Stimulated activated CD4-positive, alpha-beta T cell treated with anti-CD3 and anti-CD28 coated beads, Interleukin-2, amount 100 ng/mL, for 48 hours (primary cell): Measurements from ENCODE around the gene CEP68.

ENCODE experiments used
- DNase-seq, 2 donors: peaks; one replicate each; pipeline ENCODE4 v3.0.0-alpha.2; 2020

Gene CEP68

GRCh38 chr2:65061146-65061909 is 5.1 kb downstream of the CEP68 start:
- no peak for DNase-seq

DNA sequence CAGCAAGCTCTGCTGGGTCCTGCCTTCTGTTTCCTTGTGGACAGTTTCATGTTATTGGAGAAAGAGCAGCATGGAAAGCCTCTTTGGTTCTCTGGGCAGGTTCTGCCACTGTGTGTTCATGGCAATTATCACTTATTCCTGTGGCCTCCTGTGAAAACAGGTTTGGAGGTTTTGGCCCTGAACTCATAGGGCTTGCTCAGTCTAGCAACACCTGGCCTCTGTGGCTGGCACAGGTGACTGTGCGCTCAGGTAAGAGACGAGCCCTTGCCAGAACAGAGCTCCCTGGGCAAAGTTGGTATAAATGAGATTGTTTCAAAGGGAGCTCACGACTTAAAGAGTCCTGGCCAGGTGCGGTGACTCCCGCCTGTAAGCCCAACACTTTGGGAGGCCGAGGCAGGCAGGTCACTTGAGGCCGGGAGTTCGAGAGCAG is 5.7 kb downstream of the CEP68 start:
- DNase-seq = no peak

DNA sequence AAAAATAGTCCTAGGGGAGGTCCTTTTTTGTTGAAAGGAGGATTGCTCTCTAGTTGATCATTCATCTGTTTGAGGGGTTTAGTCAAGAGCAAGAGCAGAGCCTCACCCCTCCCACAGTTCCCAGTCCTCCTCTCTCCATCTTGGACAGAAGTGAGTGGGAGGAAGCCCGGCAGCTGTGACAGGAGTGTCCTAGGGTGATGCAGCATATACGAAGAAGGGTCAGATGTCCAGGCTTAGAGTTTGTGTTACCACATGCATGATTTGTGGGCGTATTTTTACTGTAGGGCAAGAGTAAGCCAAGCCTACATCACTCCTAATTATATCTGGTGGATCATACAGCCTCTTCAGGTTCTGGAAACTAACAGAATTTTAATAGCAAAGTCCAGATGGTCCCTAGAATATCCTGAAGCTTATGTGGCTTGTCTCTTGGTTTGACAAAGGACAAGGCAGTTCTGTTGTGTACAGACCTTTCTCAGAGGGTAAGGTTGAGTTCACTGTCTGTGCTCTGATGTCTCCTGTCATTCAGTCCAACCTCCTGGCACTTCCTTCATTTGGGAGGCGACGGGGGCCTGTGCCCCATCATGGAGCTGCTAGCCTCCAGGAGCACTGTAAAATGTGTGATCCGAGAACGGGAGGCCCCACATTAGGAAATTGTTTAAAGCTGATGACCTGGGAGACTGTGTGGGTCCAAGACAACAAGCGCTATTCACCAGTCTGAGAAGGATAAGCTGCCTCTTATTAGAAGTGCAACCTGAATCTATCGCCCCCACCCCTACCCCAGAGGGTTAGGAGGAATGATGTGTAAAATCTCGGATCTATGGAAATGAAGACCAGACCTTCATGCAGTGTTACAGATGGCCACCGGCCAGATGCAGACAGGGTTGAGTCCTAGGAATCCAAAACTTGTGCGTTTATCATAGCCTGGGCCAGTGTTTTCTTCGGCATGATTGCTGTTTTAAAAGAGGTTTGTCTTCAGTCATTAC is 6.9 kb downstream of the CEP68 start:
- DNase-seq = no peak

GRCh38 chr2:65064728-65065552 is 8.7 kb downstream of the CEP68 start:
- DNase-seq = no peak

GRCh38 chr2:65067806-65068553 is 11.8 kb downstream of the CEP68 start:
- no peak for DNase-seq

- no peak for DNase-seq
These were observed 13.2 kb downstream of the CEP68 start for GRCh38 chr2:65069439-65069824.

GRCh38 chr2:65070172-65070830 is 14.1 kb downstream of the CEP68 start:
- DNase-seq = no peak

DNA sequence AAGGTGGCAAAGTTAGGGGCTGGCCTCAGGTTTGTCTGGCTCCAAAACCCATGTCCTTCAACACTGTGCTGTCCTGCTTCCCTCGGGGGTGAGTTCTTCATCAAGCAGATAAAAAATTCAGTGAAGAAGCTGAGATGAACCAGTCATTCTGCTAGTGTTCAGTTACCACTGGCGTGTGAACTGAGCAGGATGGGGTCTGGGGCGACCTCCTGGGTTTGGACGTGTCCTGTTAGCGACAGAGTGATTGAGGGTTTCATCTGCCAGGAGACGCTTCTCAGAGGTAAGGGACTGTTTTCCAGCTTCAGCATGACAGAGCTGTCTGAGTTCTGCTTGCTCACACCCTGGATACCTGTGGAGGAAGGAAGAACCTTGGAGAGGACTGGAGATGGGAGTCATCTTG is 14.6 kb downstream of the CEP68 start:
- DNase-seq = no peak

DNA sequence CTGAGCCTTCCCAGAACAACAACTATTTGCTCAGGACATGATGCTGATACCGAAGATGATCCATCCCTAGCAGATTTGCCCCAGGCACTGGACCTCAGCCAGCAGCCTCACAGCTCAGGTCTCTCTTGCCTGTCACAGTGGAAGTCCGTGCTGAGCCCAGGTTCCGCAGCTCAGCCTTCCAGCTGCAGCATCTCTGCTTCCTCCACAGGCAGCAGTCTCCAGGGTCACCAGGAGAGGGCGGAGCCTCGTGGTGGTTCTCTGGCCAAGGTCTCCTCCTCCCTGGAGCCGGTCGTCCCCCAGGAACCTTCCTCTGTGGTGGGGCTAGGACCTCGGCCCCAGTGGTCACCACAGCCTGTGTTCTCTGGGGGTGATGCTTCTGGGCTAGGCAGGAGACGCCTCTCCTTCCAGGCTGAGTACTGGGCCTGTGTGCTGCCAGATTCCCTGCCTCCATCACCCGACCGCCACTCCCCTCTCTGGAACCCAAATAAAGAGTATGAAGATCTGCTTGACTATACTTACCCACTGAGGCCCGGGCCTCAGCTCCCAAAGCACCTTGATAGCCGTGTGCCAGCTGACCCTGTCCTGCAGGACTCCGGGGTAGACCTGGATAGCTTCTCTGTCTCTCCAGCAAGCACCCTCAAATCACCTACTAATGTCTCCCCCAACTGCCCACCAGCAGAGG is 15.4 kb downstream of the CEP68 start:
- no peak for DNase-seq

- DNase-seq = no peak
These were observed 16.2 kb downstream of the CEP68 start for GRCh38 chr2:65072181-65072970.

DNA sequence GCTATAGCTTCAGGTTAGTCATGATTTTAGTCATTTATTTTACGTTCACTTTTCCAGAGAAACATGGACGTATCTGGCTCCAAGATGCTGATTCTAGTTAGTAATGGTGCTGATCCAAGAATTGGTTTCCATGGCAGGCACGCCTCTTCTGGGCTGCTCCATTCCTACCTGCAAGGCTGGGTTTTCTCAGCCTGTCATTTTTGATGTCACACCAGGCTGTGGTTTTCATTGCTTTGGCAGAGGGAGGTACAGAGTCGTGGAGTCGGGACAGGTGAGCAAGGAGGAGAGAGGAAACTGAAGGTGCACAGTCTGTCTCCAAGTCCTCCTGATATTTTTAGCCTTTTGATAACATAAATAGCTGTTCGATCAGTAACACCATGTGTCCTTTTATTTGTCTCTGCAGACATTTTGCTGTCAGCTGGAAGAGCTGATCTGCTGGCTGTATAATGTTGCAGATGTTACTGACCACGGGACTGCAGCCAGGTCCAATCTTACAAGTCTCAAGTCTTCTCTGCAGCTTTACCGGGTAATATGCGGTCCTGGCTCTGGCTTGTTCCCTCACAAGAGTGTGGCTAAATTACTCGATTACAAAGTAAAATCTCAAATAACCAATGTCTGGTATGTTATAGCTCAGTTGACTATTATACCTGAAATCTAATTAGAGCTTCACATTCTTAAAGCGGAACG is 17.8 kb downstream of the CEP68 start:
- DNase-seq = no peak

DNA sequence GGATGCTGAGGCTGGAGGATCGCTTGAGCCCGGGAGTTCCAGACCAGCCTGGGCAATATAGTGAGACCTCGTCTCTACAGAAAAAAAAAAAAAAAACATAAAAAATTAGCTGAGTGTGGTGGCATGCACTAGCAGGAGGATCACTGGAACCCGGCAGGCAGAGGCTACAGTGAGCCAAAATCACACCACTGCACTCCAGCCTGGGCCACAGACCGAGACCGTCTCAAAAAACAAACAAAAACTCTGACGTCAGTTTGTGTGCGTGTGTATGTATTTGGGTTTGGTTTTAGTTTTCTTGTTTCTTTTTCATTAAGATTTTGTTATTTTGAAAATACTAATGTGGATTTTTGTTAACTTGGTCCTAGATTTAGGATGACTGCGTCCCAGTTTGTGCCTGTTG is 19.0 kb downstream of the CEP68 start:
- no peak for DNase-seq

DNA sequence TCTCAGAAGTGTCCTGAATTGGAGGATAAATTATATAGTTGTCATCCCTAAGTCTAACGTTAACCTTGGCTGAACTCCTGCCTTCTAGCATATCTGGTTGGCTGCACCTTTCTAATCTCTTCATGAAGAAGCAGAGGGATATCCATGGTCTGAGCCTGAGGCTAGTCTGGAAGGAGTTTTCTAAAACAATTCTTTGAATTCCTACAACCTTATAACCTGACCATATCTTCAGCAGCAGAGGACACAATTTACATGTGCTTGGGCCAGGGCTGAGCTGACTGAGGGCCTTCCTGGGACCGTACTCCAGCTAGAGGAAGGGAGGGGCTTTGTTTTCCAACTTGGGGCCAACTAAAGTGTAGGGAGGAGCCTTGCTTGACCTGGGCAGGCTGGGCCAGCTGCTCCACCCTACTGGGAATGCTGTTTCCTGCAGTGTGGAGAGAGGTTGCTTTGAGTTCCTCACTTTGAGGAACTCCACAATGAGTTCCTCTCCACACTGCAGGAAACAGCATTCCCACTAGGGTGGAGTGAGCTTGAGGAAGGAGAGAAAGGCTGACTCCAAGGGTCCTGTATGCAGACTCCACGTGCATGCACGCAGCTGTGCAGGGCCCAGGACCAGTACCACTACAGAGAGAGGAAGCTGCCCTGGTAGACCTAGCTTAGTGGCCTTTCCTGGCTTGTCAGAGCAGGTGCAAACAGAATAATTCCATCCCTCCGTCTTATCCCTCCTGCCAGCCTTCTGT is 19.6 kb downstream of the CEP68 start:
- DNase-seq = no peak

- no peak for DNase-seq
These were observed 20.1 kb downstream of the CEP68 start for GRCh38 chr2:65076345-65076710.

GRCh38 chr2:65077898-65078297 is 21.7 kb downstream of the CEP68 start:
- no peak for DNase-seq

DNA sequence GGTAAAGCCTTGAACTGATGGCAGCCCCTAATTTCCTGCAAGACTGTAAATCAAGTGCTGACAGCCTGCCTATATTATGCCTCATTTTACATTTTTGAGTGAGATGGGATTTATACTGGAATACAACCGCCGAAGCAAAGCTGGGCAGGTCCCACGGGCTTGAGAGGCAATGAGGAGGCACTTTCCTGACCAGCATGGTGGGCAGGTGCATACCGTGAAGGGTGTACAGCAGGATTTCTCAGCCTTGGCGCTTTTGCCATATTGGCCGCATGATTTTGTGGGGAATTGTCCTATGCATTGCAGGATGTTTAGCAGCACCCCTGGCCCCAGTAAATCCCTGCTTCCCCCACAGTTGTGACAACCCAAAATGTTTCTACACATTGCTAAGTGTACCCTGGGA is 22.8 kb downstream of the CEP68 start:
- no peak for DNase-seq

DNA sequence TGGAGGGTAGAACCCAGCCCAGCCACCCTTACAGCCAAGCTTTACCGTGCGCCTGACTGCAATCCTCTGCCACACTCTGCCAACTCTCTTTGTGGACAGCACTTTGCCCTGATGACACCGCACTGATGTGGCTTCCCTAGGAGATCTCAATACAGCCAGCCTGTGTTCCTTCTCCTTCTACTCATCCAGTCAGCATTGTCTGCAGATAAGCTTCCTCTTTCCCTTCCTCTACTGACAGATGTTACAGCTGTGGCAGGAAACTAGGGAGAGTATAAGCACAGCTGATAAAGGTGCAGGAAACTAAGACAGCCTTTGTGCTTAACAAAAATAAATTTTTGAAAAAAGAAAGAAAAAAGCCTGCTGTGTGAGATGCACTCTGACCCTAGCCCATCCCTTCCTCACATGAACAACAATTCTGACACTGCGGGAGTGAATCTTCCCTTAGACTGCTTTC is 25.0 kb downstream of the CEP68 start:
- no peak for DNase-seq

DNA sequence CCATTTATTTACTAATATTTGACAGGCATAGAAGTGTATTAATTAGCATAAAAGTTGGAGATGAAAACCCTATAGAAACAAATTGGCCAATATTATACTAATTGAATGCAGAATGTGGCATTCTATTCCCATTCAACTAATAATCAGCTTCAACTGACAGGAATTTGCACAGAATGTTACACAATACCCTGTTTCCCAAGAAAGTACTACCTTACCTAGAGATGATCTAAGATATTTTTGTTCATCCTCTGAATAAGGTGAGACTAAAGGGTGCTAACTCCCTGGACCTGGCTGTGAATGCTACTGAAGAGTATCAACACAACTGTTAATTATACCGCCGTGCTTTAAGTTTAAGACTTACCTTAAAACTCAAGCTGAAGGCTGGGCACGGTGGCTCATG is 28.9 kb downstream of the CEP68 start:
- DNase-seq = no peak

GRCh38 chr2:65092791-65093190 is 36.6 kb downstream of the CEP68 start:
- no peak for DNase-seq
